Fibroblast of villous mesenchyme (primary cell): ENCODE data around the gene CRYZL1. TPM values are rescaled to one million over a fixed set of nuclear protein-coding genes. Genes with fewer than 3 reads are reported as not detected.

ENCODE experiments used
- DNase-seq: peaks from one replicate; pipeline ENCODE4 v3.0.0-alpha.2; 2010; ENCODE audit warnings: low read depth
- H3K4me3 ChIP-seq: 2 replicates; pipeline ENCODE4 v1.5.1; 2011; ENCODE audit warnings: low read depth, mild to moderate bottlenecking, low read length
- CTCF ChIP-seq: IDR thresholded peaks from 2 replicates; pipeline ENCODE4 v1.5.1; 2012; ENCODE audit warnings: low read depth, mild to moderate bottlenecking, low read length; ENCODE audit not compliant: insufficient read depth
- total RNA-seq: library from RNA; depleted of rRNA; stranded (reverse); fragments of >200 nt; gene quantifications from 2 replicates; pipeline ENCODE4 v1.2.3, GENCODE V29; 2012

Gene CRYZL1
- total RNA-seq, 1 donor: 28.1 TPM

DNA sequence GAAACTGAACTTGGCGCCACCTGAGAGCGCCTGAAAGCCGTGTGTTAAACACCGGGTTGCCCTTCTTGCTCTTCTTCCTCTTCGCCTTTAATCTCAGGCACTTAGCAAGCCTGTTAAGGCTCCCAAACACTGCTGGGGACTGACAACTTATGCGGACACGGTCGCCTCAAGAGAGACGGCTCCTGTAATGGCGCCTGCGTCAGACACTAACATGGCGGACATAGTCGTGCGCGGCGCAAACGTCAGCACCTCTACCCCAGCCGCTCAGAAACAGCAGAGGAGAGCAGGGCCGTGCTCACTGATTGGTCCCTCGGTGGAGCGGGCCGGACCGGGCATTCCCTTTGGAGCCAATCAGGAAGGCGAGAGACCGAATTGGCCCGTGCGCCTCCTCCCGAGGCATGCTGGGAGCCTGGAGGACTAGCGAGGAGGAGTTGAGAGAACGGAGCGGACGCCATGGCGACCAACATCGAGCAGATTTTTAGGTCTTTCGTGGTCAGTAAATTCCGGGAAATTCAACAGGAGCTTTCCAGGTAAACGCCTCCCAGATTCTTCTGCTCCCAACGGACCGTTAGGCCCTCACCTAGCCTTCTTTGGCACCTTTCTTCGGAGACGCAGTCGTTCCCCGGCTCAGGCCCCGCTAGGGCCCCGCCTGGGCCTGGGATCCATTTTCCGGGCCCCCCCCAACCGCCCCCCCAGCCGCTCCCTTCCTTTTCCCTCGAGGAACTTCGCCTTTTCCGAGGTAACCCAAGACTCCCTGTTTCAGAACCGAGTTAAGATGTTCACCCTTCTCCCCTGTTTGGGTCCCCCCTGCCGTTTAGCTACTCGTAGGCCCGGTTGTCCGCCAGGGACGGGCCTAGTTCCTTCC lies 98.7 kb downstream of the CRYZL1 start, which contains the start of gene SON:
Gene SON (plus strand): TSS at position 399 of the 865 bp plus-strand sequence. CDS start 55 bp downstream, at position 454.
- peak; percentile 99 for DNase-seq
- TF ChIP-seq CTCF: no peak

GRCh38 chr21:33541756-33542639 lies 99.5 kb downstream of the CRYZL1 start, which contains the start of gene GART:
GART (minus strand) TSS chr21:33542117; CDS start chr21:33539315, 2,802 bp downstream.
- DNase-seq: peak; percentile 81
- TF ChIP-seq CTCF: no peak
- peak within 1 kb of the TSS; percentile 77 for H3K4me3 ChIP-seq

More for the DNA sequence above, 98.7 kb downstream of the CRYZL1 start, which contains the start of gene SON:
- H3K4me3 ChIP-seq: peak within 1 kb of the TSS; percentile 77

GRCh38 chr21:33541105-33541711 lies 100.3 kb downstream of the CRYZL1 start:
- TF ChIP-seq CTCF: no peak

GRCh38 chr21:33540711-33541104 lies 100.8 kb downstream of the CRYZL1 start:
- peak overlapping the region; percentile 77 for H3K4me3 ChIP-seq
- DNase-seq: no peak
- no peak for TF ChIP-seq CTCF

More at GRCh38 chr21:33541105-33541711, 100.3 kb downstream of the CRYZL1 start:
- peak overlapping the region; percentile 77 for H3K4me3 ChIP-seq
- DNase-seq: peak; percentile 47

DNA sequence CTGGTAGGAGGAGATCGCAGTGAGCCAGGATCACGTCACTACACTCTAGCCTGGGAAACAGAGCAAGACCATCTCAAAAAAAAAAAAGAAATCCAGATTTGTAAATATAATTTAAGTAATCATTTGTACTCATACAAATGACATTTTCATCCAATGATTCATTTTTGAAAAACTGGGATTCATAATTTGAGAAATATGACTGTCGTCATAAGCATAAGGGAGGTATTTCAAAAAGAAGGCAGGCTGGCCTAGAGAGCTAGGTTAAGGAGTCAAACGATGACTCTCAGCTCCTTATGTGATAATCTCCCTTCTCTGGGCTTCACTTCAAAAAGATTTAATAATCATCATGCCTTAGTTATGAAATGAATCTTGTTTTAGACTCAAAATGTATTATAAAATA lies 101.9 kb downstream of the CRYZL1 start:
- no peak overlapping the region for H3K4me3 ChIP-seq
- no peak for TF ChIP-seq CTCF
- DNase-seq: no peak

Other genes with a start within 250 kb of the CRYZL1 start
- 52.5 and 69.1 TPM in 2 replicates for gene IFNGR2, start 238.3 kb downstream of the CRYZL1 start, total RNA-seq
- 24.5 and 41.0 TPM in 2 replicates for gene TMEM50B, start 161.8 kb downstream of the CRYZL1 start, total RNA-seq
- gene DNAJC28, start 150.0 kb downstream of the CRYZL1 start, total RNA-seq: 1.9 and 2.2 TPM in 2 replicates
- 73.1 and 109 TPM in 2 replicates for gene GART, start 99.6 kb downstream of the CRYZL1 start, total RNA-seq
- gene SON, start 98.7 kb downstream of the CRYZL1 start, total RNA-seq: 119 and 134 TPM in 2 replicates
- 26.7 and 38.0 TPM in 2 replicates for gene DONSON, start 53.1 kb downstream of the CRYZL1 start, total RNA-seq
- 43.2 and 57.0 TPM in 2 replicates for gene ITSN1, start 760 bp upstream of the CRYZL1 start, total RNA-seq